Mesothelial cell of epicardium (in vitro differentiated cells): ENCODE results near the gene ZNF133. TPM values are rescaled to one million over a fixed set of nuclear protein-coding genes. Genes with fewer than 3 reads are reported as not detected.

ENCODE experiments used
- DNase-seq, 2 experiments: peaks; one replicate each; pipeline ENCODE4 v3.0.0; 2021; ENCODE audit warnings: low spot score in 2 of 2; ENCODE audit not compliant: unreplicated experiment in 2 of 2
- H3K27ac Mint-ChIP-seq: 2 replicates; pipeline ENCODE4 v1.8.0; 2021; ENCODE audit warnings: mixed read lengths
- H3K27me3 Mint-ChIP-seq: 2 replicates; pipeline ENCODE4 v1.8.0; 2021; ENCODE audit warnings: low read depth, mixed read lengths
- H3K36me3 Mint-ChIP-seq: 2 replicates; pipeline ENCODE4 v1.8.0; 2021; ENCODE audit warnings: mixed read lengths
- H3K4me1 Mint-ChIP-seq: 2 replicates; pipeline ENCODE4 v1.8.0; 2021; ENCODE audit warnings: mixed read lengths
- H3K4me3 Mint-ChIP-seq: 2 replicates; pipeline ENCODE4 v1.8.0; 2021; ENCODE audit warnings: mild to moderate bottlenecking, moderate library complexity, mixed read lengths
- H3K9me3 Mint-ChIP-seq: 2 replicates; pipeline ENCODE4 v1.8.0; 2021; ENCODE audit warnings: mixed read lengths
- total RNA-seq: library from RNA; stranded (reverse); gene quantifications from 3 replicates; pipeline ENCODE4 v1.2.1, GENCODE V29; 2021
- TF ChIP-seq, protein P1 (sequence below): fragments of 200-600 bp; sonication (generic); IDR thresholded peaks from one replicate; pipeline ENCODE4 v1.5.0; 2021; ENCODE audit warnings: antibody characterized with exemption; ENCODE audit not compliant: unreplicated experiment

The ZNF133 gene
- total RNA-seq, 1 donor from 2014 or later = 24.3 TPM

DNA sequence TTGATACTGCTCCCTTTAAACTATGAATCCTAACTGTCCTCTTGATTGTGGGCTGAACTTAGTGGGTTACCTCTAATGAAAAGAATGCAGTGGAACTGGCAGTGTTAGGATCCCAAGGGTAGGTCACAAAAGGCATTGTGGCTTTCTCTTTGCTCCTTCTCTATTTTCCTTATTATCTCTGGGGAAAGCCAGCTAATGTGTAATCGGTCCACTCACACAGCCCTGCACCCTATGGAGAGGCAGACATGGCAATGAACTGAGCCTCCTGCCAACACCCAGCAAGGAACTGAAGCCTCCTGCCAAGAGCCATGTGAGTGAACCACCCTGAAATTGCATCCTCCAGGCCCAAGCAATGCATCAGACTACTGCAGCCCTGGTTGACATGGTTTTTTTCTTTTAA is 24.6 kb upstream of the ZNF133 start:
- H3K27ac Mint-ChIP-seq = no peak overlapping the region
- H3K9me3 Mint-ChIP-seq = no peaks in the 10 kb centered on the region
- no peaks in the 10 kb centered on the region for H3K4me1 Mint-ChIP-seq
- H3K27me3 Mint-ChIP-seq = peaks cover 5% of the 10 kb centered on the region
- no peak overlapping the region for H3K4me3 Mint-ChIP-seq
- no peaks in the 10 kb centered on the region for H3K36me3 Mint-ChIP-seq
- no peak for DNase-seq
- TF ChIP-seq, protein P1, sequence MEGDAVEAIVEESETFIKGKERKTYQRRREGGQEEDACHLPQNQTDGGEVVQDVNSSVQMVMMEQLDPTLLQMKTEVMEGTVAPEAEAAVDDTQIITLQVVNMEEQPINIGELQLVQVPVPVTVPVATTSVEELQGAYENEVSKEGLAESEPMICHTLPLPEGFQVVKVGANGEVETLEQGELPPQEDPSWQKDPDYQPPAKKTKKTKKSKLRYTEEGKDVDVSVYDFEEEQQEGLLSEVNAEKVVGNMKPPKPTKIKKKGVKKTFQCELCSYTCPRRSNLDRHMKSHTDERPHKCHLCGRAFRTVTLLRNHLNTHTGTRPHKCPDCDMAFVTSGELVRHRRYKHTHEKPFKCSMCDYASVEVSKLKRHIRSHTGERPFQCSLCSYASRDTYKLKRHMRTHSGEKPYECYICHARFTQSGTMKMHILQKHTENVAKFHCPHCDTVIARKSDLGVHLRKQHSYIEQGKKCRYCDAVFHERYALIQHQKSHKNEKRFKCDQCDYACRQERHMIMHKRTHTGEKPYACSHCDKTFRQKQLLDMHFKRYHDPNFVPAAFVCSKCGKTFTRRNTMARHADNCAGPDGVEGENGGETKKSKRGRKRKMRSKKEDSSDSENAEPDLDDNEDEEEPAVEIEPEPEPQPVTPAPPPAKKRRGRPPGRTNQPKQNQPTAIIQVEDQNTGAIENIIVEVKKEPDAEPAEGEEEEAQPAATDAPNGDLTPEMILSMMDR = no peak

DNA sequence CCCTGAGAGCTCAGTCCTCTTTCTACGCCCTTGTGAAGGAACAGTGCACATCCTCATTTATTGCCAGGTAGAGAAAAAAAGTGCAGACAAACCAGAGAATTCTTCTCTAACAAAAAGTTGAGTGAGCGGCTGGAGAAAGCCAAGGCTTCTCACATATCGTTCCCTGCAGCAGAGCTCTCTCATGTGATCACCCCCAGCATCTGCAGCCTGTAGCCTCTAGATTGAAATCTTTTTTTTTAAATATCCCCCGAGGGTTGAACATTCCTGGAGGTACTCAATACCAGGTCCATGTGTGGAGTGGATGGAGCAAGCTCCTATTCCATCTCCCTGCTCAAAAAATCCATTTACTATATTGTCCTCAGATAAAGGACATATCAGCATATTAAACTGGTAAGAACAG is 22.9 kb upstream of the ZNF133 start:
- Mint-ChIP-seq H3K4me1 (no peaks in the 10 kb centered on the region), H3K4me3 (no peak overlapping the region)

DNA sequence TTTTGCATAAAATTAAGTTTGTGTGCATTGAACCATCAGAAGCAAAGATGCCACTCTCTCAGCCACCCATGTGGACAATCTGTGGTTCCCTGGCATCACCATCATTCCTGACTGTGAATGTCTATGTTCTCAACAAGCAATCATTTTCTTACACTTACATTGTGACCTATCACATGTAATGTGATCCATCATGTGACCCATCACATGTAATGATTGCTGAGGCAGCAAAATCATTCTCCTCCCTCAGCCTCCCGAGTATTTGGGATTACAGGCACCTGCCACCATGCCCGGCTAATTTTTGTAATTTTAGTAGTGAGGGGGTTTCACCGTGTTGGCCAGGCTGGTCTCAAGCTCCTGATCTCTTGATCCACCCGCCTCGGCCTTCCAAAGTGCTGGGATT is 22.0 kb upstream of the ZNF133 start:
- Mint-ChIP-seq H3K4me3 (no peak overlapping the region), H3K9me3 (no peaks in the 10 kb centered on the region)

More for the DNA sequence above, 22.9 kb upstream of the ZNF133 start:
- Mint-ChIP-seq H3K9me3 (no peaks in the 10 kb centered on the region), H3K27me3 (peaks cover 5% of the 10 kb centered on the region), H3K27ac (no peak overlapping the region), H3K36me3 (no peaks in the 10 kb centered on the region)
- TF ChIP-seq, protein P1 = no peak
- DNase-seq = no peak

DNA sequence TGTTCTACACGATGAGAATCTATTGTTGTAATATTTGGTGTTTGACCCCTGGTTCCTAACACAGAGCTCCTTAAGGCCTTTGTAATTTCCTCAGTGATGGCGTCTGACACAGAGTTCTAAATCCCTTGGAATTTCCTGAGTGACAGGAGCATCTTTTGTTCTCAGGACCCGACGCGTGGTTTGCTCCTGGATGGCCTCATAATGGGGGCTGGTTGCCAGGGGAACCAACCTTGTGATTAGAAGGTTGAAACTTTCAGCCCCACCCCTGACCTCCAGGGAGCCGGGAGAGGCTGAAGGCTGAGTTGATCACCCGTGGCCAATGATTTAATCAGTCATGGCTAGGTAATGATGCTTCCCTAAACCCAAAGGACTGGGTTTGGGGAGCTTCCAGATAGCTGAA is 20.5 kb upstream of the ZNF133 start:
- peaks cover 8% of the 10 kb centered on the region for H3K27me3 Mint-ChIP-seq
- TF ChIP-seq, protein P1 = no peak
- H3K4me3 Mint-ChIP-seq = no peak overlapping the region
- H3K27ac Mint-ChIP-seq = no peak overlapping the region
- no peaks in the 10 kb centered on the region for H3K9me3 Mint-ChIP-seq
- no peaks in the 10 kb centered on the region for H3K4me1 Mint-ChIP-seq
- no peaks in the 10 kb centered on the region for H3K36me3 Mint-ChIP-seq
- no peak for DNase-seq

More for the DNA sequence above, 22.0 kb upstream of the ZNF133 start:
- H3K4me1 Mint-ChIP-seq = no peaks in the 10 kb centered on the region
- no peak for DNase-seq
- no peak overlapping the region for H3K27ac Mint-ChIP-seq
- TF ChIP-seq, protein P1 = no peak
- H3K27me3 Mint-ChIP-seq = peaks cover 5% of the 10 kb centered on the region
- no peaks in the 10 kb centered on the region for H3K36me3 Mint-ChIP-seq

DNA sequence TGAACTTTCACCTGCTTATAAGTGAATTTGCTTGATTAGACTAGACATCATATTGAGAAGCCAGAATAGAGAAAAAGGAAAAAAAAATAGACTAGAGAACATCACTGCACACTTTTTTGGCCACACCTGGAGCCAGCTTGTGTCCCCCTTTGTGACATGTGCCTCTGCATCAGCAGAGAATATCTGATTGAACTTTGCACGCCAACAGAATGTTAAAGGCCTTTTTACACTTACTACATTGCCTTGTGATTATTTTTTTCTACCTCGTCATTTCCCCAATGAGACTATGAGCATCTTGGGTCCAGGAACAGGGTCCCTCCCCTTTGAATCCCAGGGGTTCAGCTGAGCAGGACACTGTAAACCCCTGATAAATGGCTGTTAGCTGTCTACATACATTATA is 17.2 kb upstream of the ZNF133 start:
- no peak overlapping the region for H3K4me3 Mint-ChIP-seq
- H3K4me1 Mint-ChIP-seq = no peaks in the 10 kb centered on the region
- TF ChIP-seq, protein P1 = no peak
- no peaks in the 10 kb centered on the region for H3K9me3 Mint-ChIP-seq
- peaks cover 18% of the 10 kb centered on the region for H3K27me3 Mint-ChIP-seq
- DNase-seq = no peak
- no peaks in the 10 kb centered on the region for H3K36me3 Mint-ChIP-seq
- H3K27ac Mint-ChIP-seq = no peak overlapping the region

DNA sequence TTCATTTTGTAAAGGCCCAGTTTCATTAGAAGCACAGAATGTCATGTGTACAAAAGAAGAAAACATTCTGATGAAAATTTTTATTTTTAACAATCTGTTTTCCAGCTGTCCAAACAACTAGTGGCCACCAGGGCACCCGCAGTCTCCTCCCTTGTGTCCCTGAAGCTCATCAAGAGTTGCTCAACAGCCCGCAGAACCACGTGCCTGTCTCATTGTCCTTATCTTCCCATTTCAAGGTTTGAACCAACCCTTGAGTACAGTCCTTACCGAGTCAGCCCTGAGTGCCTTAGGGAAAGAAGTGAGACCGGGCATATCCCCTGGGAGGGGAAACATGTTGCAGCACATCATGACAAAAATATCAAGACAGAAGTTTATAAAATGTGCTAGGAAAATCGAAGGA is 15.9 kb upstream of the ZNF133 start:
- H3K27ac Mint-ChIP-seq = no peak overlapping the region
- no peaks in the 10 kb centered on the region for H3K9me3 Mint-ChIP-seq
- no peaks in the 10 kb centered on the region for H3K36me3 Mint-ChIP-seq
- H3K27me3 Mint-ChIP-seq = peaks cover 18% of the 10 kb centered on the region
- H3K4me3 Mint-ChIP-seq = no peak overlapping the region
- DNase-seq = no peak
- TF ChIP-seq, protein P1 = no peak
- H3K4me1 Mint-ChIP-seq = no peaks in the 10 kb centered on the region
